ENCODE data around the gene PAK5. TPM values are rescaled to one million over a fixed set of nuclear protein-coding genes. Genes with fewer than 3 reads are reported as not detected.
"Not testable (repeated sequence)": the region's sequence is repeated elsewhere in the genome, so short reads cannot be mapped to it uniquely, and the experiment has no call there.

Gene PAK5
- total RNA-seq, 1 donor from 2014 or later, result 3.1 TPM

DNA sequence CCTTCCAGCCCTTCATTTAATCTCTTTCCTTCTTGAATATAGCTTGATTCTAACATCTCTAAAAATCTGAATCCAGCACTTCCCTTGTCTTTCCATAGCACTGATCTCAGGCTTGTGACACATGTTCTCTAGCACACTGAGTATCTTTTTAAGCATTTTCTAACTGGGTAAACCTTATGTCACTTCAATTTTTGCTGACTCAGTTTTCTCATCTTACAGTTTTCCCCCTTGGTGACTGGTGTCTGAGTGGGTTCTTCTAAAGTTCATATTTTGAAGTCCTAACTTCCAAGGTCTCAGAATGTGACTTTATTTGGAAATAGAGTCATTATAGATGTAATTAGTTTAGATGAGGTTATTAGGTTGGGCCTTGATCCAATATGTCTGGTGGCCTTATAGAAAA lies 153.9 kb downstream of the PAK5 start:
- no peak for DNase-seq (ENCODE audit: low spot score)

DNA sequence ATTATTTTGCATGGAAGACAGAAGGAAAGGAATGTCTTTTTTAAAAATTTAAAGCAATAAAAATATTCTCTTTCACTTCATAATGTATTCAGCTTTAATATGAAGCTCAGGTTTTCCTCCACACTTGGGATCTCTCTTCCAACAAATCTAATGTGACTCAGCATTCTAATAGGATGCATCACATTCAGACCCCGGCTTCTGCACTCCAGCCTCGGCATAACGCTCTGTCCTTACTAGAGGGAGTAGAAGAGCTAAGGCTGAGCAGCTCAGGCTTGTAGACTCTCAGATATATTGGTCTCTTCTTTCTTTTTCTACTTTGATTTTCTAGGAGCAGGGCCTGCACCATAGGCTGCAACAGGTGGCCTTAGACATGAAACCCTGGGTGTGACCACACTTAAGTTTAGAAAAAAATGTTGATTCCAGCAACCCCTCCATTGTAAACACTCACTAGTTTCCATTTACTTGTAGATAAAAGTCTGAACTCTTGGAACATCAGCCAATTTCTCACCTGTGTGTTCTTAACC lies 161.7 kb downstream of the PAK5 start:
- no peak for DNase-seq (ENCODE audit: low spot score)

DNA sequence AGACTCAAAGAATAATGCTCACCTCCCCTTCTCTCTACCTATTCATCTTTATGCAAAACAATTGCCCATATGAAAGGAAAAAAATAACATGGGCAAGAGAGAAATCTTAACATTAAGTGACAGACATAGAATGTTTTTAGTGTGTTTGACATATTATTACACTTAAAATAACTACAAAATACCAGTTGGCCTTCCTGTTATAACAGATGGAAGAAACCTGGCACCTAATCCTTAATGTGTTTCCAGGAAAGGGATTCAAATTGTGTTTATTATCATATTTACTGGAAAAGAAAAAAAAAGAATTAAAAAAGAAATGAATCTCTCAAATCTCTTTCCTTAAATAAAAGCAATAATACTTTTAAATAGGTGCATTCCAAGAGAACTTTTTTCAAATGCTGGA lies 165.9 kb downstream of the PAK5 start:
- DNase-seq (ENCODE audit: low spot score), result no peak

DNA sequence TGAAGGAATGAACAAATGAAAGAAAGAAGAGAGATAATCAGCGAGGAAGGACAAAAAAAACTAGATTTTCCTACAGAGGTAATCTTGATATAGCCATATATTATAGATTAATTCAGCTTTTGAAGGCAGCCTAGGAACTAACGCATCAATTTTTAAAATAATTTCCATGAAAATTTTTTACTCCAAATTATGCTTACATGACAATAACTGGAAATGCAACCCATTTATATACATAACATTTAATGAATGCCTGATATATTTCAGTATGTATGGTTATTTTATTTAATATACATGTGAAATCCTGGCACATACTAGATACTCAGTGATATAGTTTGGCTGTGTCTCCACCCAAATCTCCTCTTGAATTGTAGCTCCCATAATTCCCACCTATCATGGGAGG lies 166.8 kb downstream of the PAK5 start:
- DNase-seq (ENCODE audit: low spot score), result no peak

DNA sequence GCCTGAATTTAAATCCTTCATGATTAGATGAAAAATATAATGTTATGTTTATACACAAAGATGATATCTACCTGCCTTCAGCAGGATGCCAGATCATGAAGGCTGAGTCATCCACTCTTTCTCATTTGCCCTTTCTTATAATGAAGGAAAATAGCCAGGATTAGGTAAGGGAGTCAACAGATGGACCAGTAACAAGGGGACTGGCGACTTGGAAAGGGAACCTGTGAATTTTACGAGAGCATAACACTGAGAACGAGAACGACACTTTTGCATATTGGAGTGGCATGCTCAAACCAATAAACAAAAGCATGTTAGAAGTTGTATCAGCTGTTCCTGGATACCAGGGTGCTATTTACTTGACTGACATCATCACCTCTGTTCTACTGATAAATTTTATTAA lies 170.5 kb downstream of the PAK5 start:
- DNase-seq (ENCODE audit: low spot score), result no peak

DNA sequence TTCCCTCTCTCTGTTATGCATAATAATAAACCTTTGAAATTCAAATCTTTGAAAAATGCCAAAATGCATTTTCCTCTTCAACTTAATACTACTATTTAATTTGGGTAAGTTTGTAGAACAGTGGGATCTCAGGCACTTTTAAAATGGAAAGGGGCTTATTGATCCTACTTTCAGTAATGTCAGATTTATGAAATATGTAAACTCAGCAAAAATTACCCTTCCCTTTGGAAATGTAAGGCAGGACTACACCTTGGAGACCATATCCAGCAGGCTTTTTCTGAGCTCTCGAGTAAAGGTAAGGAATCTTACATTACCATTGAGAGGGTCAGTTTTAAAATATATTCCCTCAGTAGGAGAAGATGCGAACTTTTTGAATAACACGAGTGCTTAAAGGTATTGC lies 175.5 kb downstream of the PAK5 start:
- DNase-seq (ENCODE audit: low spot score), result no peak

DNA sequence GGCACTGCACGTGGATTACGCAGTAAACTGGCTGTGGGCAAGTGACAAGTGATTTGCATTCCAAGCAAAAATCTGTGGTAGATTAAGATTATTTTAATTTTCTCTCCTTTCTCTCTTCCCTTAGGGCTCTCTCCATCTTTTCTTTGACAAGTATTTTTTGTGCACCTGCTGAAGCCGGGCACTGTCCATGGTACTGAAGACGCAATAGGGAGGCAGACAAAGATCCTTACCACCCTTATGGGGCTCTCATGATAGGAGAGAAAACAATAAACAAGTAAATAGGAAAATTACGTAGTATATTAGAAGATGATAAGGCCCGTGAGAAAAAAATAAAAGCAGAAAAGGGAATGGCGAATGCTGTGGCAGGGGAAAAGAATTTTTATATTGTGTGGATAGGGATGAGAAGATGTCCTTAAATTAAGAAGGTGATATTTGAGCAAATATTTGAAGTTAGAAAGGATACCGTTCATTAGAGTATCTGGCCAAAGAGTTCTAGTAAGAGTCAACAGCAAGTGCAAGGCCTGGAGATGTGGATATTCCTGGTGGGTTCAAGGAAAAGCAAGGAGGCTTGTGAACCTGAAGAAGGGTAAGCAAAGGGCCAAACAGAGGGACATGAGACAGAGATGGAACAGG lies 178.5 kb downstream of the PAK5 start:
- peak; percentile 5 for DNase-seq (ENCODE audit: low spot score)

DNA sequence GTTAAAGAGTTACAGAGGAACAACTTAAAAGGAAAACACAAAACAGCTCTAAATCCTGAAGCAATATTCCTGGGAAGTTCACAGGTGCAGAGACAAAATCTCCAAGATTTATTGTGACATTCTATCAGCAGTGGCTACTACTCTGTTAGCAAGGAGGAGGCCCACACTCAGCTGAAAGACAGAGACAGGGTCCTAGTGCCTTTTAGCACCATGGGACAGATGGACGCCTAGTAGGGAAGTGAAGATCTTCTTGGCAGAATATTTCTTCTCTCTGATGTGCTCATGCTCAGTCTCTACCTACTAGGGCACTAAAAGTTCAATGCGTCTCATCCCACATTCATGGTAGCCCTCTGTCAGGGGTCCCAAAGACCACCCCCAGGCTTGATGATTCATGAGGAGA lies 191.1 kb downstream of the PAK5 start:
- no peak for DNase-seq (ENCODE audit: low spot score)

DNA sequence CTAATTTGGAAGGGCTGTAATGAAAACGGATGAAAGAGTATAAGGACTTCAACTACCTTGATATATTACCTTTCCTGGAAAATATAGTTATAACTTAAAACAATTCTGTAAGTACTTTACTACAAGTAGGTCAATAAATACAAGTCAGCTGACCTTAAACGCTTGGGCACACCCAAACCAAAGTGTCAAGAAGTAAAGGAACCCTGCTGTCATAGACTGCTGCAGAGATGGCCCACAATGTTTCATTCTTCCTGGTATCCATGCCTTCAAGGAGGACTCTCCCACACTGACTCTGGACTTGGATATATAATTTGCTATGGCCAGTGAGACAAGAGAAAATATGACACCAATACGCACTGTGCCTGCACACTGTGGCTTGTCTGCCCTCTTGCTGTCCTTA lies 192.5 kb downstream of the PAK5 start:
- DNase-seq (ENCODE audit: low spot score), result no peak

DNA sequence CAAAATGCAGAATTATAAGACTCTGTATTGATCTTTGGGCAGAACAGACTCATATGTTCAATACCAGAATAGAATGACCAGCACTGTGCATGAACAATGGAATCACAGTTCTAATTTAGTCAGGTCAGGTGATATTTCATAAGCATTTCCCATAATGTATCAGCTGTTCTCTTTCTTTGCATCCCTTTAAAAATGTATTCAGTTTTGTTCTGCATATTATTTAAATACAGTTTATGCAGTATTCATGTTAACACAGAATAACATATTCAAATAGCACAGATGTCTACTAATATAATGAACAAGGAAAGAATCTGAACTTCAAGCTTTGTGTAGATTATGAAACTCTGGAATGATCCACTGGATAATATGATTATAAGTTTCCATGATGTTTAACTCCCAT lies 196.0 kb downstream of the PAK5 start:
- DNase-seq (ENCODE audit: low spot score), result no peak

DNA sequence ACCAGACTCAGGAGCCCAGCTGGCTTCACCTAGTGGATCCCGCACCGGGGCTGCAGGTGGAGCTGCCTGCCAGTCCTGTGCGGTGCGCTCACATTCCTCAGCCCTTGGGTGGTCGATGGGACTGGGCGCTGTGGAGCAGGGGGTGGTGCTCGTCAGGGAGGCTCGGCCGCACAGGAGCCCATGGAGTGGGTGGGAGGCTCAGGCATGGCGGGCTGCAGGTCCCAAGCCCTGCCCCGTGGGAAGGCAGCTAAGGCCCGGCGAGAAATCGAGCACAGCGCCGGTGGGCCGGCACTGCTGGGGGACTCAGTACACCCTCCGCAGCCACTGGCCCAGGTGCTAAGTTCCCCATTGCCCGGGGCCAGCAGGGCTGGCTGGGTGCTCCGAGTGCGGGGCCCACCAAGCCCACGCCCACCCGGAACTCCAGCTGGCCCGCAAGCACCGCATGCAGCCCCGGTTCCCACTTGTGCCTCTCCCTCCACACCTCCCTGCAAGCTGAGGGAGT lies 197.3 kb downstream of the PAK5 start:
- not testable (repeated sequence) for DNase-seq (ENCODE audit: low spot score)

DNA sequence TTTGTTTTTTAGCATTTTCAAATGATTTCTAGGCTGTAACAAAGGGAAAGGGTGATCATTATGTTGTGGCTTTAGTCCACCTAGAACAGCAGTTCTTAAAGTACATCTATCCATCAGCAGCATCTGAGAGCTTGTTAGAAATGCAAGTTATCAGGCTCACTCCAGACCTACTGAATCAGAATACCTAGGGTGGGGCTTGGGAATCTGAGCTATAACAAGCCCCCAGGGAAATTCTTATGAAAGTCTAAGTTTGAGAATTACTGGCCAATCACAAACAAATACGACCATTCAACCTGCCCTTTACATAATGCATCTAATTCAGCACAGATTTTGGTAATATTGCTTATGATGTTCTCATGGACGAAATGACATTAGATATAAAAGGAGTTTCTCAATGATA lies 201.0 kb downstream of the PAK5 start:
- DNase-seq (ENCODE audit: low spot score), result no peak

DNA sequence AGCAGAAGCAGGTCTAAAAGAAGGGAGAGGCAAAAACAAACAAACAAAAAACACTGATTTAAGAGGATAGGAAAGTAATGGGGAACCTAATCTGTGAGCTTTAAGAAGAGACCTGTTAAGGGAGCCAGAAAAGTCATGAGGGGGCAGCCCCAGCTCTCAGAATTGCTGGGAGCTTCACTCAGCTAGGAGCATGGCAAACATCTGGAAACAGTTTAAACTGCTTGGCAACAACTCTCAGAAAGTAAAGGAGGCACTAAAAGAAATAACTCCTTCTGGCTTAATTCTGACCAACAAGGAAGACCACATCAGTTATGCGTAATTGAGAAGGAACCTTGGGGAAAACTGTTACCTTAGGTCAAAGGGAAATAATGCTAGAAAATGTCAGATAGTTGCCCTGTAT lies 203.1 kb downstream of the PAK5 start:
- peak; percentile 61 for DNase-seq (ENCODE audit: low spot score)

DNA sequence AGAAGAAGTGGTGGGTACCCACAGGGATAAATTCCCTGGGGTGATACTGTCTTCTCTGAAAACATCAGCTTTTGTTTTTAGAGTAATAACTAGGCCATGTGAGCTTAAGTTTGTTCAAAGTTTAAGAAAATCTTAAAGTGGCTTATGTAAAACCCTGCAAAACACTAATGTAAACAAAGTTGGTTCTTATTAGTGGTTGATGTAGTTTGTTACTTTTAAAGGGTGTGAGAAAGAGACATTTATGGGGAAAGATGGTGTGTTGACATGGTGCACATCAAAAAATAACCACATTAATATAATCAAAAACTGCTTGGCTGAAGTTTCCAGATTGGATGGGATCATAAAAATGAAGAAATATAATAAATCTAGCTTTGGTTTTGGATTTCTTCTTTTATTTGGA lies 204.5 kb downstream of the PAK5 start:
- no peak for DNase-seq (ENCODE audit: low spot score)

DNA sequence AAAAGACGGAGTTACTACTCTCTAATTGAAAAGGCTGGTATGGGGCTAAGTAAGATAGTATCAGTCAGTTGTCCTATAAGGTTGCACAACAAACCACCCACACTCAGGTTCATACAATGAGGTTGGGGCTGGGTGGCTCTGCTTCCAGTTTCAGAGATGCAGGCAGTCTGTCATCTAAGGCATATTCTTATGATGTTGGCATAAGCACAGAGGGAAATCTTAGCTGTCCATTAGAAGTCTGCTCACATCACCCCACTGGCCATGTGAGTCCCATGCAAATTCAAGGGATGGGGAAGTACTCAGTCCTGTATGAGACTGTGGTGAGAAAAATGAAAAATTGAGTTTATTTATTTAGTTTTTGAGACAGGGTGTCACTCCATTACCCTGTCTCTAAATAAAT lies 205.9 kb downstream of the PAK5 start:
- DNase-seq (ENCODE audit: low spot score), result no peak

DNA sequence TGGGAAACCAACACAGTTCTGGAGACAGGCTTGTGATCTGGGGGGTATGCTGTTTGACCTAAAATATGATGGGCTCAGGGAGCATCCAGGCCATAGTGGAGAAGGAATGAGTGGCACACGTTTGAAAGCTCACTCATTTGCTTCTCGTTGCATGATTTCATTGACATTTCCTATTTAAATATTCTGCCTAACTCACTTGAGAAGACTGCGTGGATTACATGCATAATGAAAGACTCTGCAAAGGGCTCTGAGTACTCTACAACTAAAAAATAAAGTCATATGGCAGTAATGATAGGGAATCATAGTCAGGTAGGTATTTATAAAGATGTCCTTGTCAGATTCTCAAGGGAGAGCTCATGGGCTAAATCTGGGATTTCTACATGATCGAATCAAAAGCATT lies 206.6 kb downstream of the PAK5 start:
- DNase-seq (ENCODE audit: low spot score), result no peak

DNA sequence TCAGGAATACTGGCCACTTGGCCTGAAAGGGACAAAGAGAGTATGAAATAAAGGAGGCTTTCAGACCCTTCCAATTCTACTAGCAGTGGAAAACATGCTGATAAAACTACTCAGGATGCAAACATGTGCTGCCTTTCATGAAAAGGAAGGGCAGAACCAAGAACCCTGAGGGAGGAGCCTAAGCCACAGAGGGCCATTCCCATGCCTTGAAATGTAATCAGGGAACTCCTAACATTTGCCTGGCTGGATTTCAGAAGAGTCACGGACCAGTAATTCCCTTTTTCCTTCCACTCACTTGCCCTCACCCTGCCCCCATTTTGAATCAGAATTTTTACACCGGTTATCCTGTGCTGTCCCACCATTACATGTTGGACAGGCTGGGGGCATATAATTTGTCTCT lies 208.3 kb downstream of the PAK5 start:
- no peak for DNase-seq (ENCODE audit: low spot score)

DNA sequence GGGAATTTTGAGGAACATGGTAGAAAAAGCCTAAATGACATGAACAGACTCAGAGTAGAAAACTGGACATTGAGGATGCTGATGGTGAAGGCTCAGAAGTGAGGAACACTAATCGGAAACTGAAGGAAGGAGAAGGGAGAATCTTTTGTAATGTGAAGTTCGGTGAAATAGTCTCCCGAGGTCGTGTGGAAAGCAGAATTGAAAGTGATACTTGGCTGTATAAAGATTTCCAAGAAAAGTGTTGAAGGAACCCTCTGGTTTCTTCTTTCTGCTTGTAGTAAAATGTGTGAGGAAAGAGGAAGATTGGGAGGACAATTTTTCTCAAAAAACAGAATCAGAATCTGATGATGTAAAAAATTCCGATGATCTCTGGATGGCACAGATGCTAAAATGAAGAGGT lies 209.0 kb downstream of the PAK5 start:
- DNase-seq (ENCODE audit: low spot score), result no peak

DNA sequence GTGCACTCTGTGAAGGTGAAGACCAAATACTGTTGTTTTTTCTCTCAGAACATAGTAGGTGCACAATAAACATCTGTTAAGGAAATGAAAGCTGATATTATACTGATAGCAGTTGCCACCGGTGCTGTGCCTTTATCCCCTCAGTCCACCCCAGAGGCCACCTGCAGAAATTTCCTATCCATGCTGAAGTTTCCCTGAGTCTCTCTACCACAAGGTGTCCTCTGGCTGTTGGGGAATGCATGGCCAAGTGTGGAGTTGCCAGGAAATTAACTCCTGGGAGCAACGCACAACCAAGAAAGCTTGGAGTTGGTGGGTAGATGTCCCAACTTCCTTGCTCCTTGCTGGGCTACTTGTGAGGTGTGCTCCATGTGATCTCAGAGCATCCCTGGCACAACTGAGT lies 210.3 kb downstream of the PAK5 start:
- no peak for DNase-seq (ENCODE audit: low spot score)

DNA sequence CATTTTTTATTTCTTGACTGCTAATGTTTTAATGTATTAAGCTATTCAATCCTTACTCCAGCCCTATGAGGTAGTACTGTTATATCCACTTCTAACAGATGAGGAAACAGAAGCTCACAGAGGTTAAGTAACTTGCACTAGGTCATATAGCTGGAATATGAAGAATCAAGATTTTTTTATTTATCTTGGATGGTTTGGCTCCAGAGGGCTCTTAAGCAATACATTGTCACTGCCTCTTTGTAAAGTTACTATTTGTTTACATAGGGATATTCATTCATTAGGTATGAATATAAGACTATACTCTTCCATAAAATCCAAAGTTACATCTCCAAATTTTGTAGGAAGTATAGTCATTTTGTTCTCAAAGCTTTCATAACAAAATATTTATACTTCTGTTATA lies 210.7 kb downstream of the PAK5 start:
- DNase-seq (ENCODE audit: low spot score), result no peak

DNA sequence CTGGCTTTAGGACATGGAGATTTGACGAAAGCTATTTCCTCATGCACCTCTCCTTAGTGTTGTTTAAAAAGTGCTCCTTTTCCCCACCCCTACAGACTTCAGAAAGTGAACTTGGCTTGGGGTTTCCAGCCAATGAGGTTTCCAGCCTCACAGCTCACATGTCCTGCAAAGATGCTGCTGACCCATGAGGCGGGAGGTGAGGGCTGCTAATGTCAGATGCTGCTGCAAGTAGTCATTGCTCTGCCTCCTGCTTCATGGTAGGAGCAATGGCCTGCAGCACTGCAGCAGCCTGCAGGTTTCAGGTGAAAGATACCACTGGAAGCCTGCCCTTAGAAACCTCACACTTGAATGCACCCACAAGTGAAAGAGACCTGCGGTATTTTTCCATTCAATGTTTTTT lies 211.7 kb downstream of the PAK5 start:
- peak; percentile 9 for DNase-seq (ENCODE audit: low spot score)

DNA sequence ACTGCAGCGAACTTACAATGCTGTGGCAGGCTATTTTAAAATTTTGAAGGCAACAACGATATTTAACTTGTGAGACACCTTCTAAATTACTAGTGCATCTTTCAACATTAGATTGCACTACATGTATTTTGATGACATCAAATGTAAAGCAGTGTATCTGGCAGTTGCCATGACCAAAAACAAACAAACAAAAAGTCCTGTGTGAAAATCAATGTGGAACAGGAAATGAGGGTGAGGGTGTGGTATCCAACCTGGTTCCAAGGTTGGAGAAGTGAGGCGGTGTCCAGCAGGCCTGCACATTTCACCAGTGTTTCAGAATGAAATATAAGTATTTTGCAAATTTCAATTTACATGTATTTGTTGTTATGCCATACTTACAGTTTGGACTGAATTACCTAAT lies 212.5 kb downstream of the PAK5 start:
- DNase-seq (ENCODE audit: low spot score), result no peak

DNA sequence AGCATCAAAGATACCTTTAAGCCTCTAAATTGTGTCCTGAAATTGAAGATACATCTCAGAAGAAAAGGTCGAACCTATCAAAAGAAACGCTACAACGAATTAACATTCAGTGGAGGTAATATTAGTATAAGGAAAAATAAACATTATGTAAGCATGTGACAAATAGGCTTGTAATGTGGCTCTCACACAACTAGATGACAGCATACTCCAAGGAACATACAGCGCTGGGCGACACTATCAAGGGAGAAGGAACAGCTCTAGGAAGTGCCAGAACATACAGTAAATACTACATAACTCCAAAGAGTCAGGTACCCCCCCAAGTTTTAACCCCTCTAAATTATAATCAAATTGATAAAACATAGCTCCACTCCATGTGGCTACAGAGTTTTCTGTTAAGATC lies 220.9 kb downstream of the PAK5 start:
- DNase-seq (ENCODE audit: low spot score), result peak; percentile 36

DNA sequence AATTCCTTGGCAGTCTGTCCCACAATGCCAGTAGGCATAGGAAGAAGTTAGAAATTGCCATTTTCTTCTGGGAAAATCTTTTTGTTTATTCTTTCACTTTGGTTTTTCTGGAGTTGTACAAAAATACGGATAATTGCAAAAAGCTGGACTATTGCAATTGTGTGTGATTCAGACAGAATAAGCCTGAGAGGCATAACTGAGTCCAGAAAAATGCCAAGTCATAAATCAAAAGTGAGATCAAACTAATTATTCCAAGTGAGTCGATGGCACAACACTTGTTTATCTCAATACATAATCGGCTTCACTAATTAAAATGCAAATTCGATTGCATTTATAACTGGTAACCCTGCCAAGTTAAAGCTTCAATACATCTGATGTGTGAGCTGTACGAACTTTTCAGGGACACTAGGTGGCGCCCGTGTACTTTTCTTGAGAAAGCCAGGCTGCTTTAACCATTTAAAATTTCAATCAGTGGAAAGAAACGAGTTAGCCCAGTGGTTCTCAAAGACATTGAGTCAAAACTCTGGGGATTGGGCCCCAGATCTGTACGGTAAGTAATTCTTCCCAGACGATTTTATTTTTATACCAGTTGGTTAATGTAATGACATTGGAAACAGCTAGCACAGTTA lies 221.9 kb downstream of the PAK5 start:
- DNase-seq (ENCODE audit: low spot score), result peak; percentile 65
